Measurements from ENCODE around the gene HGD. TPM values are rescaled to one million over a fixed set of nuclear protein-coding genes. Genes with fewer than 3 reads are reported as not detected.
A peak's percentile ranks its signal among the peaks of the same experiment; 100 is the strongest.

The HGD gene
- total and polyA plus RNA-seq, 4 donors = 1.8 to 2.6 (median 2.3) TPM

- no peaks in the 10 kb centered on the region for H3K9me3 ChIP-seq (ENCODE audit: control insufficient read depth in 4 of 4, insufficient read depth in 3 of 4, low read length in 3 of 4)
- peaks cover 0 to 13% (median 9%) of the 10 kb centered on the region in 4 donors for H3K36me3 ChIP-seq (ENCODE audit: control insufficient read depth in 4 of 4, insufficient read depth in 4 of 4, low read length in 4 of 4)
- H3K27me3 ChIP-seq (ENCODE audit: control insufficient read depth in 3 of 3, insufficient read depth in 3 of 3, low read length in 2 of 3) = peaks cover 0 to 2% (median 0%) of the 10 kb centered on the region in 3 donors
- TF ChIP-seq CTCF (IDR thresholded peaks at IDR 0.05; ENCODE audit: control extremely low read depth, extremely low read depth) = no peak
- ATAC-seq (ENCODE audit: insufficient read depth, low FRiP score) (no peak), DNase-seq (no peak)
- peak overlapping the region; percentile 34 for H3K4me3 ChIP-seq
- peak overlapping the region; percentile 56 to 98 for H3K9ac ChIP-seq (ENCODE audit: insufficient read depth in 1 of 2, low read length in 2 of 2)
- peaks cover 0 to 22% (median 16%) of the 10 kb centered on the region in 5 donors for H3K4me1 ChIP-seq (ENCODE audit: control insufficient read depth in 5 of 5, insufficient read depth in 5 of 5, low read length in 5 of 5)
- 4 to 5% methylated on average over 4 of the region's 4 CpGs for WGBS, 2 donors
- H3K27ac ChIP-seq (ENCODE audit: low read depth in 1 of 2, low read length in 1 of 2) = peak overlapping the region; percentile 73 to 86
Measured at GRCh38 chr3:120595788-120596115, 86.3 kb downstream of the HGD start.

GRCh38 chr3:120587332-120587975 lies 94.6 kb downstream of the HGD start:
- no peak for ATAC-seq (ENCODE audit: insufficient read depth, low FRiP score)
- no peak overlapping the region for H3K27ac ChIP-seq (ENCODE audit: low read depth in 1 of 2, low read length in 1 of 2)
- WGBS, 2 donors = 78 to 82% methylated on average over 3 of the region's 3 CpGs
- H3K36me3 ChIP-seq (ENCODE audit: control insufficient read depth in 4 of 4, insufficient read depth in 4 of 4, low read length in 4 of 4) = no peaks in the 10 kb centered on the region
- H3K9ac ChIP-seq (ENCODE audit: insufficient read depth in 1 of 2, low read length in 2 of 2) = no peak overlapping the region
- peaks cover 0 to 2% (median 0%) of the 10 kb centered on the region in 3 donors for H3K27me3 ChIP-seq (ENCODE audit: control insufficient read depth in 3 of 3, insufficient read depth in 3 of 3, low read length in 2 of 3)
- H3K4me3 ChIP-seq = no peak overlapping the region
- H3K4me1 ChIP-seq (ENCODE audit: control insufficient read depth in 5 of 5, insufficient read depth in 5 of 5, low read length in 5 of 5) = no peaks in the 10 kb centered on the region
- no peaks in the 10 kb centered on the region for H3K9me3 ChIP-seq (ENCODE audit: control insufficient read depth in 4 of 4, insufficient read depth in 3 of 4, low read length in 3 of 4)
- TF ChIP-seq CTCF (IDR thresholded peaks at IDR 0.05; ENCODE audit: control extremely low read depth, extremely low read depth) = no peak
- no peak for DNase-seq

Small RNA genes lying within 50 kb of the gene (small RNA-seq; reads per million reads assigned to genes)
- not detected for gene MTCO1P29 (ENCODE audit: low replicate concordance)
- gene MTCO2P29 (ENCODE audit: low replicate concordance) = not detected

Other genes starting within 250 kb of the HGD start
- 100 to 1,000 TPM; 304 to 544 TPM for gene FSTL1, start 231.2 kb downstream of the HGD start, total RNA-seq
- gene FSTL1, start 231.2 kb downstream of the HGD start, polyA plus RNA-seq = 10 to 100 TPM; 24.9 to 79.0 TPM
- gene NDUFB4, start 85.9 kb downstream of the HGD start, total RNA-seq = 10 to 100 TPM; 73.4 to 86.8 TPM
- 100 to 1,000 TPM; 119 to 341 TPM for gene NDUFB4, start 85.9 kb downstream of the HGD start, polyA plus RNA-seq
- gene RABL3, start 60.3 kb upstream of the HGD start, total RNA-seq = 10 to 100 TPM; 13.2 to 17.1 TPM
- 10 to 100 TPM in 1 of 2 donors, 1 to 10 TPM in 1; 4.3 to 14.8 TPM for gene RABL3, start 60.3 kb upstream of the HGD start, polyA plus RNA-seq
- 10 to 100 TPM; 13.7 to 14.8 TPM for gene GTF2E1, start 60.5 kb upstream of the HGD start, total RNA-seq
- 1 to 10 TPM; 4.1 to 6.4 TPM for gene GTF2E1, start 60.5 kb upstream of the HGD start, polyA plus RNA-seq
- gene STXBP5L, start 226.0 kb upstream of the HGD start, total RNA-seq = under 1 TPM in 1 of 2 donors, not detected in 1; 0.26 TPM
- not detected for gene STXBP5L, start 226.0 kb upstream of the HGD start, polyA plus RNA-seq

Measured in lung (tissue), 13 donors.